Fibroblast of skin of right quadriceps (primary cell): ENCODE data around the gene CHTF8.
A peak's percentile ranks its signal among the peaks of the same experiment; 100 is the strongest.
"Not testable (repeated sequence)": the region's sequence is repeated elsewhere in the genome, so short reads cannot be mapped to it uniquely, and the experiment has no call there.

Experiments used
- DNase-seq: peaks from one replicate; pipeline ENCODE4 v3.0.0-alpha.2; 2013

CHTF8 gene, protein sequence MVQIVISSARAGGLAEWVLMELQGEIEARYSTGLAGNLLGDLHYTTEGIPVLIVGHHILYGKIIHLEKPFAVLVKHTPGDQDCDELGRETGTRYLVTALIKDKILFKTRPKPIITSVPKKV

DNA sequence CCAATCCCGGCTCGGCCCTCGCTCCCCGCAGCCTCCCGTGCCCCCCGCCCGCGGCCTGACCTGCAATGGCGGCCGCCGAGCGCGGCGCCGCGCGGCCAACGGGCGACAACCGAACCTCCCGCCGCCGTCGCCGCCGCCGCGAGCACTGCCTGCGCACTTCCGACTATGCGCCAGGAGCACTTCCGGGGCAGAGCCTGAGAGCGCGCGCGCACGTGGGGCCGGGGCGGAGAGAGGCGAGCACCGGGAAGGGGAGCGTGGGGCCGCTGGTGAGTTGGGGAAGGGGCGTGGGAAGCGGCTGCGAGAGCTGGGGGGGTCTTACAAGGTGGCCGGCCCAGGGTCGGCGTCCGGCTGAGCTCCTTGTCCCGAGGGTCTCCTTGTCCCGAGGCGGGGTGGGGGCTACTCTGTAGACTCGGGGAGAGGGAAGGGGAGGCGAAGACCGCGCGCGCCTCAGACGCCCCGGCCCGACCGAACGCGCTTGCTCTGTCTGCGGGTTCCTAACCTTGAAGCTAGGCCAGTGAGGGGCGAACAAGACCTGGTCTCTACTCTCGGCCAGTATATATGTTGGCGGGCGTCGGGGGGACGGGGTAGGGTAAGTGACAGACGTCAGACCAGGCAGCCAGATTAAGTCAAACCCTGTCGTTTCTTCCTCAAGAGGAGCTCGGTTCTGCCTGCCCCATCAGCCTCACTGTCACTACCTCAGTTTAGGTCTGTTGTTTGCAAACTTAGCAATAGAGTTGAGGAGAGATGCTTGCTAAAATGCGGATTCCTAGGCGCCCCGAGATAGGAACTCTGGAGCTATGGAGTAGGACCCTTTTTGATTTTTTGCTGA, at the start of gene CHTF8, which contains the start of gene UTP4:
CHTF8 (minus strand) TSS at position 165 of the 829 bp plus-strand sequence. CDS start 11,130 bp downstream, outside the sequence.
UTP4 (plus strand) TSS at position 226 of the 829 bp plus-strand sequence. CDS start 811 bp downstream, outside the sequence.
- DNase-seq: peak; percentile 79

DNA sequence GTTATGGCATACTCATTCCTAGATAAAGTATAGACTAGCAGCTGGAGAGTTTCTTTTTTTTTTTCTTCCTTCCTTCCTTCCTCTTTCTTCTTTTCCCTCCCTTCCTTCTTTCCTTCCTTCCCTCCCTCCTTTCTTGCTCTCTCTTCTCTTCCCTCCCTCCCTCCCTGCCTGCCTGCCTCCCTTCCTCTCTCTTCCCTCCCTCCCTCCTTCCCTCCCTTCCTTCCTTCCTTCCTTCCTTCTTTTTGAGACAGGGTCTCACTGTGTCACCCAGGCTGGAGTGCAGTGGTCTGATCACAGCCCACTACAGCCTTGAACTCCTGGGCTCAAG, 47.6 kb upstream of the CHTF8 start:
- no peak for DNase-seq

DNA sequence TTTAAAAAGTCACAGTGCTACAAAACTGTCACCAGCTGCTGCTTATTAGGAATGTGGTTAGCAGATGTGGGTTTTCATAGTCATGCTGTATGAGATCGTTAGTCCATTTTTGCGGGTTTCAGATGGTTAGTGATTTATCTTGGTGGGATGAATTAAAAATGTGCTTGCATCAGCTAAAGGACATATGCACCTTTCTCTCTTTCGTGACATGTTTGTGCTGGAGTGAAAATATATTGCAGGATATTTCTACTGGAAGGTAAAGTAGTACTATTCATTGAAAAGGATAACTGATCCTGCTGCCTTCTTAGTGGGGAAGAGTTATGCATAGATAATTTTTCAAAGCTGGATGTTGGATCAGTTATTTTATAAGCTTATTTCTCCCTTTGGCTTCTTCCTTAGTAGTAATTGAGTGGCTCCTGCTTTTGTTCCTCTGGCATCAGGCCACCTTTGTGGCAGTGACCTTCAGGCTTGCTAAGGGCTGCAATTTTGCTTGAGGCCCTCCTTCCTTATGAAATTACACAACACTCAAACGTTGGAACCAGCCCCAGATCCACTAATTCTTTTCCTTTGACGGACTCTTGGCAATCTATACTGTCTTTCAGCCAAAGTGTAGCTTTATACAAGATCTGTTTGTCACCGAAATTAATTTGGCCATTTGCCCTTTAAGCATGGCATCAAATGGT, 47.1 kb upstream of the CHTF8 start:
- DNase-seq: peak; percentile 91

DNA sequence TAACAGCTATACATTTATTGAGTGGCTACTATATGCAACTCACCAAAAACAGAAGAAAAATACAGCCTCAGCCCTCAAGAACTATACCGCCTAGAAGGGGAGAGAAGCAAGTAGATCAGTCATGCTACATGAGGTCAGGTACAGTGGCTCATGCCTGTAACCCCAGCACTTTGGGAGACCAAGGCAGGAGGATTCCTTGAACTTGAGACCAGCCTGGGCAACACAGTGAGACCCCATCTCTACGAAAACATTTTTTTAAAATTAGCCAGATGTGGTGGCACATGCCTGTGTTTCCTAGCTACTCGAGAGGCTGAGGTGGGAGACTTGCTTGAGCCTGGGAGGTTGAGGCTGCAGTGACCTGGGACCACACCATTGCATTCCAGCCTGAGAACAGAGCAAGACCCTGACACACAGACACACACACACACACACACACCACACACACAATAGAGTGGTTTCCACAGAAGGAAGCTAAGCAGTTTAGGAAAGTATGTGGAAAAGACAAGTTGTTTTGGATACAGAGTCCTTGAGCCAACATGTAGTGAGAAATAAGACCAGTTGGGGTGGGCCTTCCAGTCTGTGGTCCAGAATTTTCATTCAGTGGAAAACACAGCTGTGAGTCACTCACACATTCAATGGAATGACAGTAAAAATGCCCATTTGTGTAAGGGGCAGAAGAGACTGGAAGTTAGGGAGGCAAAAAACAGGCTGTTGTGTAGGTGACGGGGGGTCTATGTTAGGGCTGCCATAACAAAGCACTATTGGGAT, 43.8 kb upstream of the CHTF8 start:
- peak; percentile 78 for DNase-seq

GRCh38 chr16:69171325-69172084, 39.1 kb upstream of the CHTF8 start:
- DNase-seq: peak; percentile 82

DNA sequence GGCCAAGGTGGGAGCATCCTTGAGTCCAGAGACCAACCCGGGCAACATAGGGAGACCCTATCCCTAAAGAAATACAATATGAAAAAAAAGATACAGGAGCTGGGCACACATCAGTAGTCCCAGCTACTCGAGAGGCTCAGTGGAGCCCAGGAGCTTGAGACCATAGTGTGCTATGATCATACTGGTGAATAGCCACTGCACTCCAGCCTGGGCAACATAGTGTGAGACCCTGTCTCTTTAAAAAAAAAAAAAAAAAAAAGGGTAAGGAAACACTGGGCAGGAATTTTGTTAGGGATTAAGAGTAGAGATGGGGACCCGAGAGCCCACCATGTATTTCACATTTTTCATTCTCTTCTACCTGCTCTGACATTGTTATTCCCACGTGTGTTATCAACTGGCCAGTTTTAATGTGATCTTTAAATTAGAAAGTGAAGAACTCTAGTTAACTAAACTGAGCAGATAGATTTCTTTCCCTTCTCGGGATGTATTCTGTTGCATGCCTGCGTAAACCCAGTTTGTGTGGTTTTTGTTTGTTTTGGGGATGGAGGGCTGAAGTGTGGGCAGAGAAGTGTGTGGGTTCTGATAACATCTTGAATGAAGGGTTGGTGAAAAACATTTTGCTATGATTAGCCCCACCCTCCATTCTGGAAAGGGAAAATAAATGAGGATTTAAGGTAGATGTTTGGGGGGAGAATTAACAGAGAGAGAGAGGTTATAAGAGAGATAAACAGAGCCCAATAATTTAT, 37.4 kb upstream of the CHTF8 start:
- no peak for DNase-seq

GRCh38 chr16:69169051-69169450, 36.7 kb upstream of the CHTF8 start:
- DNase-seq: no peak

DNA sequence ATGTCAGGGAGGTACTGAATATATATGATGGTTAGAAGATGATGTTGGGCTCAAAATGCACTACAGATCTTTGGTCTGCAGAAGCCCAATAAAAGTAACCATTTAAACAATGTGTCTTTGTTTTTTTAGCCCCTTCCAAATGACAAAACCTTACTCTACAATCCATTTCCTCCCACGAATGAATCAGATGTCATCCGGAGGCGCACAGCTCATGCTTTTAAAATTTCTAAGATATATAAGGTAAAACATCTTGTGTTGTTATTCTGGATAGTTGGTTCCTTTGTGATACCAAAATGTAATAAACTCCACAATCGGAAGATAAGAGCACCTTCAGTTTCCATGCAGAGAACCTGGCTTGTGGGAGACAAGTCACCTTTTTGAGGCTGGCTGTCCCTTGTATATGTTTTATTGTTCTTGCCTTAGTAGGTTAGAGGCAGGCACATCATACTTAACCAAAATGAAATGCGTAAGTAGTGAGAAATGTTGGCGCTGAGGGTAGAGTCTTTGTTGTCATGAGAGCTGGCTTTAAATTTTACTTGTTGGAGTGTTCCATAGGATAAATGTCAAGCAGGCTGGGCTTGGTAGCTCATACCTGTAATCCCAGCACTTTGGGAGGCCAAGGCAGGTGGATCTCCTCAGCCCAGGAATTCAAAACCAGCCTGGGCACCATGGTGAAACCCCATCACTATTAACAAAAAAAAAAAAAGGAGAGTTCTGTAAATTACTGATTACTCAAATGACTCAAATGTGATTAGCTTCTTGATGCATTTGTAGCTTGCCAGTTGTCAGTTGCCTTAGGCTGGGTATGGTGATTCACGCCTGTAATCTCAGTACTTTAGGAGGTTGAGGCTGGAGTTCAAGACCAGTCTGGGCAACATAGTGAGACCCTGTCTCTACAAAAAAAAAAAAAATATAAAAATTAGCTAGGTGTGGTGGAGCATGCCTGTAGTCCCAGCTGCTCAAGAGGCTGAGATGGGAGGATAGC, 34.9 kb upstream of the CHTF8 start:
- DNase-seq: peak; percentile 21

GRCh38 chr16:69166221-69166833, 33.9 kb upstream of the CHTF8 start:
- DNase-seq: peak; percentile 44

DNA sequence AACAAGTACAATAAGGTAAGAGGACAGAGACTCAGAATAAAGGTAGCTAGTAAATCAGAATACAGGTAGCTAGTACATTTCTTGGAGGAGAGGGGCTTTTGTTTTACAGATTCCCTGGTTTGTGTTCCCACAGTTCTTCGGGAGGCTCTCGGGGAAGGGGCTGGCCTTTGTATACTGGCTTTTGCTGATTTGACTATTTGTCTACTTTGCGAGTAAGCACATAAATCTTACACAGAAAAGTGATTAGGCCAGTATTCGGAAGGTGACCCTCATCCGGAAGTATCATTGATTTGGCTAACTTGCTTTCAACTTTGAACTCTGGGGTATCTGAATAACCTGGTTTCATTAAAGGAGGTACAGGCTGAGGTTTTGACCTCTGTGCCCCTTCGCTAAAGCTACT, 33.2 kb upstream of the CHTF8 start:
- no peak for DNase-seq

DNA sequence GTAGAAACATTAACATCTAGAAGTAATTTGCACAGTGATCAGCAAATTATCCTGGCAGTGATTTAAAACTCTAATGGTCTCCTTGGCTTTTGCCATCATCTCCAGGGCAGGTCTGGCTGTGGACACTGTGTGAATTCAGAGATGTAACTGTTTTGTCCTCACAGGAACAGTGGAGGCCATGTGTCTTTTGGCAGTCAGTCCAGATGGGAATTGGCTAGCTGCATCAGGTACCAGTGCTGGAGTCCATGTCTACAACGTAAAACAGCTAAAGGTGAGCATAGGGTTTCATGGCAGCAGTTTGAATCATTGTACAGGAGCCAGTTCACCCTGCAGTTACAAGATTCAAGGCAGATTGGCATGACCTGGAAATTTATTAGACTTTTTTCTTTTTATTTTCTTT, 27.8 kb upstream of the CHTF8 start:
- no peak for DNase-seq

DNA sequence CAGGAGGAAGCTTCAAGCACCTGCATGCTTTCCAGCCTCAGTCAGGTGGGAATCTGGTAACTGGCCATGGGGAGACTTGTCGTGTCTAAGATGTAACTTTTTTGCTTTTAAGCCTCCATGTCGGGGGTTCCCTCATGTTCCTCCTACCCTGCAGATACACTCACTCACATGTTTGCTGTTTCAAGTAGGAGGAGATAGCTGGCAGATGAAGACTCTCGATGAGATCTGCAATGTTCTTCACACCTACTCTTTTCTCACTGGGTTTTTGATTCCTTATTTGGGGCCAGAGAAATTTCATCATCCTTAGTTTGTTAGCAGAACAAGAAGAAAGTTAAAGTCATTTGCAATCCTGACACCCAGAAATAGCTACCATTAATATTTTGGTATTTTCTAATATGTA, 24.8 kb upstream of the CHTF8 start:
- DNase-seq: no peak

DNA sequence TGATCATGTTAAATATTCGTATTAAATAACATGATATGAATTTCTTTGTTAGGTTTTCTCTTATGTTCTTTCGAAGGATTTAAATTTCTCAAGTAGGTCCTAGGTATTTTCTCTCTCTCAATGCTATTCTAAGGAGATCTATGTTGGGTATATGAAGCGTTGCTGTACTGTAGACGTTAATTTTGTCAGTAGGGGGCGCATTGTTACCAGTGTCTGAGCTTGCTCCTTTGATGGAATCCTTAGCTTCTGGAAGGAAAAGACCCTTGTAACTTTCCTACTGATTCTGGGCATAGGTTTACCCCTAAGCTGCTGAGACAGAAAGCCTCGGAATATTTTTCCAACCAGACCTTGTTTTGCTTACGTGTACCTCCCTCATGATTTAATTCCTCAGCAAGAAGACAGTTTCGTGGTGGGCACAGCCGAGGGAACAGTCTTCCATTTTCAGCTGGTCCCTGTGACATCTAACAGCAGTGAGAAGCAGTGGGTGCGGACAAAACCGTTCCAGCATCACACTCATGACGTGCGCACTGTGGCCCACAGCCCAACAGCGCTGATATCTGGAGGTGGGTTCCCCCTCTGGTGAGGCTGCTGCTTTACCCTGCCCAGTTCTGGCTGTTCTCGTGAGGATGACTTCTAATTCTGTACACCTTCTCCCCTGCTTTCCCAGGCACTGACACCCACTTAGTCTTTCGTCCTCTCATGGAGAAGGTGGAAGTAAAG, 17.9 kb upstream of the CHTF8 start:
- DNase-seq: peak; percentile 76

GRCh38 chr16:69149621-69150020, 17.2 kb upstream of the CHTF8 start:
- DNase-seq: not testable (repeated sequence)

GRCh38 chr16:69145658-69146057, 13.3 kb upstream of the CHTF8 start:
- no peak for DNase-seq

- no peak for DNase-seq
Observed at GRCh38 chr16:69143116-69143515, 10.7 kb upstream of the CHTF8 start.

DNA sequence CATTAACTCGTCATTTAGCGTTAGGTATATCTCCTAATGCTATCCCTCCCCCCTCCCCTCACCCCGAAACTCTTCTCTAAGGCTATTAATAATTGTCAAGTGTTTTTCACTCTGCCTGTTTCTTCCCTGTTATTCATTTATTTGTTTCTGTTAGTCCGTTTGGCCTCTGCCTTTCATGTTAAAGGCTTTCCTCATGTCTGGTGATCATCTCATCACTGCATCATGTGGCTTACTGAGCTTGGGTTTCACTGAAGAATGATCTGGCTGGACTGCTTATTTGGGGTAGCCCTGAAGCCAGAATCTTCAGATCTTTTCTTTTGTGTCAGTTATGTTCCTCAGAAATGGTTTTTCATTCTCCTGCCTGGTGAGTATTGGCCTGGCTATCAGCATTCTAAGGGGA, 9.5 kb upstream of the CHTF8 start:
- DNase-seq: no peak

DNA sequence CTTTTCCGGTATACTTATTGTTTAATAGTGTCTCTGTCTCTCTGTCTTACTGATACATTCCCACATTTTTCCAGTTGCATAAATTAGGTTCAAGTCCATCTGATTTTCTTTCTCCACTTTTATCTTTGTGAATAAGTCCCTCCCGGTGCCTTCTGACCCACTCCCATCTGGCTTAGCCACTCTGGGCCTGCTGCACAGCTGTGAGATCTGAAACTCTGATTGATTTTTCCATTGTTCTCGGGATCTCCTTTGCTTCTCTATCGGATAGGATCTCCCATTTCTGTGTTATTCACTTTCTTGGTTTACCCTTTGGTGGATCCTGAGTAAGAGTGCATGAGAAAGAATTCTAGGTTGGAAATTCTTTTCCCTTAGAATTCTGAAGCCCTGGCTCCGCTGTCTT, 8.6 kb upstream of the CHTF8 start:
- no peak for DNase-seq

GRCh38 chr16:69139464-69139863, 7.1 kb upstream of the CHTF8 start:
- DNase-seq: not testable (repeated sequence)
